ENCODE data around the gene HNRNPF. TPM values are rescaled to one million over a fixed set of nuclear protein-coding genes. Genes with fewer than 3 reads are reported as not detected.

The HNRNPF gene
- total RNA-seq, 1 donor from 2014 or later, result 351 TPM

DNA sequence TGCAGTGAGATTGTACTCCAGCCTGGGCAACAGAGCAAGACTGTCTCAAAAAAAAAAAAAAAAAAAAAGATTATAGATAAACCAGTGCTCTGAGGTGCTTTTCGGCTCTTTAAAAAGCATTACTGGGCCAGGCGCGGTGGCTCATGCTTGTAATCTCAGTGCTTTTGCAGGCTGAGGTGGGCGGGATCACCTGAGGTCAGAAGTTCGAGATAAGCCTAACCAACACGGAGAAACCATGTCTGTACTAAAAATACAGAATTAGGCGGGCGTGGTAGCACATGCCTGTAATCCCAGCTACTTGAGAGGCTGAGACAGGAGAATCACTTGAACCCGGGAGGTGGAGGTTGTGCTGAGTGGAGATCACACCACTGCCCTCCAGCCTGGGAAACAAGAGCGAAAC lies 6.6 kb upstream of the HNRNPF start:
- Histone ChIP-seq H3K27me3 (ENCODE audit: control insufficient read depth, insufficient read depth, low read length) (no peaks in the 10 kb centered on the region), H3K36me3 (ENCODE audit: control insufficient read depth, insufficient read depth, low read length) (no peaks in the 10 kb centered on the region), H3K4me3 (ENCODE audit: low read depth, low read length) (no peak overlapping the region)
- TF ChIP-seq, protein P1, sequence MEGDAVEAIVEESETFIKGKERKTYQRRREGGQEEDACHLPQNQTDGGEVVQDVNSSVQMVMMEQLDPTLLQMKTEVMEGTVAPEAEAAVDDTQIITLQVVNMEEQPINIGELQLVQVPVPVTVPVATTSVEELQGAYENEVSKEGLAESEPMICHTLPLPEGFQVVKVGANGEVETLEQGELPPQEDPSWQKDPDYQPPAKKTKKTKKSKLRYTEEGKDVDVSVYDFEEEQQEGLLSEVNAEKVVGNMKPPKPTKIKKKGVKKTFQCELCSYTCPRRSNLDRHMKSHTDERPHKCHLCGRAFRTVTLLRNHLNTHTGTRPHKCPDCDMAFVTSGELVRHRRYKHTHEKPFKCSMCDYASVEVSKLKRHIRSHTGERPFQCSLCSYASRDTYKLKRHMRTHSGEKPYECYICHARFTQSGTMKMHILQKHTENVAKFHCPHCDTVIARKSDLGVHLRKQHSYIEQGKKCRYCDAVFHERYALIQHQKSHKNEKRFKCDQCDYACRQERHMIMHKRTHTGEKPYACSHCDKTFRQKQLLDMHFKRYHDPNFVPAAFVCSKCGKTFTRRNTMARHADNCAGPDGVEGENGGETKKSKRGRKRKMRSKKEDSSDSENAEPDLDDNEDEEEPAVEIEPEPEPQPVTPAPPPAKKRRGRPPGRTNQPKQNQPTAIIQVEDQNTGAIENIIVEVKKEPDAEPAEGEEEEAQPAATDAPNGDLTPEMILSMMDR (IDR thresholded peaks at IDR 0.05; ENCODE audit: insufficient read depth, low read length, severe bottlenecking), result no peak
- FAIRE-seq (no peak), DNase-seq (ENCODE audit: low read depth) (no peak)

DNA sequence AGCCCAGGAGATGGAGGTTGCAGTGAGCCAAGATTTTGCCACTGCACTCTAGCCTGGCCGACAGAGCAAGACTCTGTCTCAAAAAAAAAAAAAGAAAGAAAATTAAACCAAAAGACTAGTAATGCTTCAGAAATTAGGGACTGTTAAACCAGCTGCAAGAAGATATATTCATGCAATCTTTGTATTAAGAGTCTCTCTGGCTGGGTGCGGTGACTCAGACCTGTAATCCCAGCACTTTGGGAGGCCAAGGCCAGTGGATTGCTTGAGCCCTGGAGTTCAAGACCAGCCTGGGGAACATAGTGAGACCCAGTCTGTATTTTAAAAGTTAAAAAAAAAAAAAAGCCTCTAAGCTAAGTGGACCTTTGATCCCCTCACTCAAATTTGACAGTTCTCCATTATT lies 2.5 kb upstream of the HNRNPF start:
- no peak for DNase-seq (ENCODE audit: low read depth)
- H3K36me3 ChIP-seq (ENCODE audit: control insufficient read depth, insufficient read depth, low read length), result no peaks in the 10 kb centered on the region
- TF ChIP-seq, protein P1 (IDR thresholded peaks at IDR 0.05; ENCODE audit: insufficient read depth, low read length, severe bottlenecking), result no peak
- FAIRE-seq, result no peak
- H3K4me3 ChIP-seq (ENCODE audit: low read depth, low read length), result no peak overlapping the region
- H3K27me3 ChIP-seq (ENCODE audit: control insufficient read depth, insufficient read depth, low read length), result no peaks in the 10 kb centered on the region

DNA sequence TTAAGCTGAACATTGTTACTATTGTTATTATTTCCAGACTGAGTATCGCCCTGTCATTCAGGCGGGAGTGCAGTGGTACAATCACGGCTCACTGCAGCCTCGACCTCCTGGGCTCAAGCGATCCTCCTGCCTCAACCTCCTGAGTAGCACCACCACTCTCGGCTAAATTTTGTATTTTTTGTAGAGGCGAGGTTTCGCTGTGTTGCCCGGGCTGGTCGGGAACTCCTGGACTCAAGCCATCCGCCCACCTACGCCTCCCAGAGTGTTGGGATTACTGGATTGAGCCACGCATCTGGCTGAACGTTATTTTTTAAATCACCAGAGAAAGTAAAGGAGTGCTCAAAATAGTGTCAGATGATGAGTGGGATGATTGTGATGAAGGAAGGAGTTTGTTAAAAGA lies 1.4 kb upstream of the HNRNPF start:
- H3K27me3 ChIP-seq (ENCODE audit: control insufficient read depth, insufficient read depth, low read length), result no peaks in the 10 kb centered on the region
- FAIRE-seq, result no peak
- no peak overlapping the region for H3K4me3 ChIP-seq (ENCODE audit: low read depth, low read length)
- TF ChIP-seq, protein P1 (IDR thresholded peaks at IDR 0.05; ENCODE audit: insufficient read depth, low read length, severe bottlenecking), result no peak
- no peak for DNase-seq (ENCODE audit: low read depth)
- H3K36me3 ChIP-seq (ENCODE audit: control insufficient read depth, insufficient read depth, low read length), result peaks cover 1% of the 10 kb centered on the region

DNA sequence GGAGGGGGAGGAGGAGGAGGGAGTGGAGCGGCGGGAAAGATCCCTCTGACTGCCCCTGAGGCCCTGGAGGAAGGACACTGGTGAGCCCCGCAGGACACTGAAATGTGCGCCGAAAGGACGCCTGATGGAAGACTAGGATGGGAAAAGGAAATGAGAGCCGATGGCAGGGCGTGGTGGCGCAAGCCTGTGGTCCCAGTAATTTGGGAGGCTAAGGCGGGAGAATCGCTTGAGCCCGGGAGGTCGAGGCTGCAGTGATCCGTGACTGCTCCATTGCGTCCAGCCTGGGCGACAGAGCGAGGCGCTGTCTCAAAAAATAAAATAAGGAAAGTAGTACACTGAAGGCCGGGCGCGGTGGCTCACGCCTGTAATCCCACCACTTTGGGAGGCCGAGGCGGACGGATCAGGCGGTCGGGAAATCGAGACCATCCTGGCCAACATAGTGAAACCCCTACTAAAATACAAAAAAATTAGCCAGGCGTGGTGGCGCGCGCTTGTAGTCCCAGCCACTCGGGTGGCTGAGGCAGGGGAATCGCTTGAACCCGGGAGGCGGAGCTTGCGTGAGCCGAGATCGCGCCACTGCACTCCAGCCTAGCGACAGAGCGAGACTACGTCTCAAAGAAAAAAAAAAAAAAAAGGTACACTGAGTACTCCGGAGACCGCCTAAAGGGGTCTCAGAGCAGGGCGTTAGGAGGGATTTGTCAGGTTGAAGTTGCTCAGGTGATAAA lies 561 bp upstream of the HNRNPF start:
- Histone ChIP-seq H3K4me3 (ENCODE audit: low read depth, low read length) (peak overlapping the region; percentile 88), H3K27me3 (ENCODE audit: control insufficient read depth, insufficient read depth, low read length) (no peaks in the 10 kb centered on the region), H3K36me3 (ENCODE audit: control insufficient read depth, insufficient read depth, low read length) (peaks cover 1% of the 10 kb centered on the region)
- DNase-seq (ENCODE audit: low read depth) (no peak), FAIRE-seq (no peak)
- TF ChIP-seq, protein P1 (IDR thresholded peaks at IDR 0.05; ENCODE audit: insufficient read depth, low read length, severe bottlenecking), result no peak

DNA sequence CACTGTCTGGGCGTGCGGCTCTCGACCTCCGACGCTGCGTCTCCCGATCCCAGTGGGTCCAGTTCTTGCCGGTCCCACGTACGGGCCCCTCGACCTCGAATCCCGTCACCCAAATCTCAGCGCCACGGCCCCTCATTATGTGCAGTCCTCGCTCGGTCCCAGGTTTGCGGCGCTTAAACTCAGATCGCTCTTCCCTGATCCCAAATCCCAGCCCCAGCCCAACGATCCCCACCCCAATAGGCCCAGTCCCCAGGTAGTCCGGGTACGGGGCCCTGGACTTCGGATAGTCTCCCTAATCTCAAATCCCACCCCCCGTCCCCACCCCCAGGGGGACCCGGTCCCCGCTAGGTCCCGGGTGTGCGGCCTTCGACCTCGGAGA lies 666 bp downstream of the HNRNPF start:
- no peaks in the 10 kb centered on the region for H3K27me3 ChIP-seq (ENCODE audit: control insufficient read depth, insufficient read depth, low read length)
- peaks cover 1% of the 10 kb centered on the region for H3K36me3 ChIP-seq (ENCODE audit: control insufficient read depth, insufficient read depth, low read length)
- TF ChIP-seq, protein P1 (IDR thresholded peaks at IDR 0.05; ENCODE audit: insufficient read depth, low read length, severe bottlenecking), result no peak
- FAIRE-seq, result no peak
- H3K4me3 ChIP-seq (ENCODE audit: low read depth, low read length), result peak overlapping the region; percentile 88
- no peak for DNase-seq (ENCODE audit: low read depth)

Measured in bronchial epithelial cell (primary cell).